ENCODE results near the gene TMA7B.

The TMA7B gene

DNA sequence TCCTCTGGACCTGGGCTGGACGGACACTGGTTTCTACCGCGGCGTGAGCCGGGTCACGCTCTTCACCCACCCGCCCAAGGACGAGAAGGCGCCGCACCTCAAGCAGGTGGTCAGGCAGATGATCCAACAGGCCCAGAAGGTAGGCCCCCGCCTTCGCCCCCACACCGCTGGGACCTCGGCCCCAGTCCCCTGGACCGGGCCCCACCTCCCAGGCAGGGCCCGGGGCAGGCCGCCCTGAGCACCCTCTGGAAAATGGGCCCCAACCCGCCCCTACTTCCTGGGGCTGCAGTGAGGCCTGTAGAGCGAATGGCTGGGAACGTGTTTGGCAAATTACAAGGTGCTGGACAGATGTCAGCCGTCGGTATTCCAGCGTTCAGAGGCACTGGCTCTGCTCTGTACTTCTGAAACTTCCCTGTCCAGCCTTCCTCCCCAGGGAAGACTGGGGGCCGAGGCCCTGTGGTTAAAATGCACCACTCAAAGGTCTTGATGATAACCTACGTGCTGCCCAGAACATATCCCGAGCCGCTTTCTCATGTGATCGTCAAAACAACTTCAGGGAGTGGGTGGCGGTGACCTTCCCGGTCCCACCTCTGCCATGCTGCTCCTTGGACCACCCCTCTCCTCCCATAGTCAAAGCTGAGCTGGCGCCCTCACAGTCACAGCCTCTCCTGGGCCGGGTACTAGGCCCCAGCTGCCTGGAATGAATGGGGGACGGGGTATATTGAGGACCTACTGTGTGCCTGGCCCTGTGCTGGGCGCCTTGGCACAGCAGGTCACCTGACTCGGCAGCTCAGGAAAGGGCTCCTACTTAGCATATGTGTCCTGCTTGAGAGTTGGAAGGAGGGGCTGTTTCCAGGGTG is 35.4 kb downstream of the TMA7B start:
- Histone ChIP-seq H3K4me3 (ENCODE audit: low read depth, low read length) (no peak overlapping the region), H3K27me3 (no peaks in the 10 kb centered on the region), H3K9me3 (no peaks in the 10 kb centered on the region), H3K4me1 (peaks cover 16% of the 10 kb centered on the region), H3K36me3 (no peaks in the 10 kb centered on the region)
- TF ChIP-seq, protein P1, sequence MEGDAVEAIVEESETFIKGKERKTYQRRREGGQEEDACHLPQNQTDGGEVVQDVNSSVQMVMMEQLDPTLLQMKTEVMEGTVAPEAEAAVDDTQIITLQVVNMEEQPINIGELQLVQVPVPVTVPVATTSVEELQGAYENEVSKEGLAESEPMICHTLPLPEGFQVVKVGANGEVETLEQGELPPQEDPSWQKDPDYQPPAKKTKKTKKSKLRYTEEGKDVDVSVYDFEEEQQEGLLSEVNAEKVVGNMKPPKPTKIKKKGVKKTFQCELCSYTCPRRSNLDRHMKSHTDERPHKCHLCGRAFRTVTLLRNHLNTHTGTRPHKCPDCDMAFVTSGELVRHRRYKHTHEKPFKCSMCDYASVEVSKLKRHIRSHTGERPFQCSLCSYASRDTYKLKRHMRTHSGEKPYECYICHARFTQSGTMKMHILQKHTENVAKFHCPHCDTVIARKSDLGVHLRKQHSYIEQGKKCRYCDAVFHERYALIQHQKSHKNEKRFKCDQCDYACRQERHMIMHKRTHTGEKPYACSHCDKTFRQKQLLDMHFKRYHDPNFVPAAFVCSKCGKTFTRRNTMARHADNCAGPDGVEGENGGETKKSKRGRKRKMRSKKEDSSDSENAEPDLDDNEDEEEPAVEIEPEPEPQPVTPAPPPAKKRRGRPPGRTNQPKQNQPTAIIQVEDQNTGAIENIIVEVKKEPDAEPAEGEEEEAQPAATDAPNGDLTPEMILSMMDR (IDR thresholded peaks at IDR 0.05; ENCODE audit: low read depth, low read length): no peak
- no peak for DNase-seq

DNA sequence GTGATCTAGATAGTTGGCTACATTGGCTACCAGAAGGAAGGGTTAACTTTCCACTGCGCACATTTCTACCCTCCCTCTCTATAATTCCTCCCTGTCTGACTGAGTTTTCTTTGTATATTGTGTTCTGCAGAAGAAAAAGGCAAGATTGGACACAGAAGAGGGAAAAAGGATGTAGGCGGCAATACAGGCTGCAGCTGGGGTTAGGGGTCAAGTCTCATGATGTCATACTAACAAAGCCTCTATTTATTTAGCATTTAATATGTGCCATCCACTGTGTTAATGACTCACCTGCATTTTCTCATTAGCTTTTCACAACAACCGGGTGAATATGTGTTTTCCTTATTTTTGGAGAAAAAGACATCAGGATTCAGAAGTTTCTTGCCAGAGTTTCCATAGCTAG is 36.5 kb downstream of the TMA7B start:
- H3K36me3 ChIP-seq: no peaks in the 10 kb centered on the region
- H3K4me3 ChIP-seq (ENCODE audit: low read depth, low read length): no peak overlapping the region
- no peaks in the 10 kb centered on the region for H3K9me3 ChIP-seq
- peaks cover 16% of the 10 kb centered on the region for H3K4me1 ChIP-seq
- H3K27me3 ChIP-seq: no peaks in the 10 kb centered on the region
- TF ChIP-seq, protein P1 (IDR thresholded peaks at IDR 0.05; ENCODE audit: low read depth, low read length): no peak
- DNase-seq: no peak

DNA sequence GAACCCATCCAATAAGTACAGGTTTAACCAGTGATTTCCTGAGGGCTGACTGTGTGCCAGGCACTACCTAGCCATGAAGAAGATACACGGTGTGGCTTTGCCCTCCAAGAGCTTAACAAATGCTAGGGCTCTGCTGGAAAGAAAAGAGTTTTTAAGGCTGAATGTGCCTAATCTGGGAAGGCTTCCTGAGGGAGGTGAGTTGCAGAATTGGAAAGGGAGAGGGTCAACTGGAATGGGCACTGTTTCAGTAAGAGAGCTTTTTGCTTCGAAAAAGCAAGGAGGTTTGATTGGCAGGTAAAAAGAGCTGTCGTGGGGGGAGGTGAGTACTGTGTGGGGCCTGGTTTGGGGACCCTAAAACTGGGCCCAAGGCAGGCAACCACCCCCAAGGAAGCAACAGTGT is 37.2 kb downstream of the TMA7B start:
- no peak for DNase-seq
- Histone ChIP-seq H3K27me3 (no peaks in the 10 kb centered on the region), H3K4me3 (ENCODE audit: low read depth, low read length) (no peak overlapping the region), H3K36me3 (no peaks in the 10 kb centered on the region), H3K9me3 (no peaks in the 10 kb centered on the region), H3K4me1 (peaks cover 16% of the 10 kb centered on the region)
- TF ChIP-seq, protein P1 (IDR thresholded peaks at IDR 0.05; ENCODE audit: low read depth, low read length): no peak

DNA sequence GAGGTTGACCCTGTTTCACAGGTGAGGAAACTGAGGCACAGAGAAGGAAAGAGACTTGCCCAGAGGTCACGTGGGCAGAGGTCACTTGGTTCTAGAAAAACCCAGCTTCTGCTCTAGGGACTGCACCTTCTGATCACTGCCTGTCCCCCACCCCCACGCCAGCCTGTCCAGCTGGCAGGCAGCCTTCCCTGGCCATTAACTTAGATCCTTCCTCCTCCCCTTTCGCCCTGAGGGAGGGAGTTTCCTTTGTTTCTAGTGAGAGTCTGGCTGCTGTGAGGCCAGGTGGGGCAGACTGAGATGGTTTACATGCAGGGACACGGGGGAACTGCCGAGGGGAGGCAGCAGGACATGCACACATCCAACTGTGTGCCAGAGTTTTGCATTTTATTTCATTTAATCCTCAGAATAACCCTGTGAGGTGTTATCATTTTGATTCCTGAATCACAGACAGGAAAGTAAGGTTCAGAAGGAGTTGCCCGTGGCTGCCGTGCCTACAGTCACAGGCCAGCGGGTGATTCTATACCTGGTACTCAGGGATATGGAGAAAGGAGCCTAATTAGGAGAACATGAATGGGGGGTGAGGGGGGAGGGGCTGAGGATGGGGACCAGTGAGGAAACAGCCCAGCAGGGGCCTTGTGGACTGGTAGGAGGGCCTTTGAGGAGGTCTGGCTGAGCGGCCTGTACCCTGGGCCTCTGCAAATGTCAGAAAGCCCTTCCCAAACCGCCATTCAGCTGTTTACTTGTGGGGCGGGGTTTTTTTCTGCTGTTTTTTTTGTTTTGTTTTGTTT is 37.9 kb downstream of the TMA7B start:
- Histone ChIP-seq H3K9me3 (no peaks in the 10 kb centered on the region), H3K27me3 (no peaks in the 10 kb centered on the region), H3K36me3 (no peaks in the 10 kb centered on the region), H3K4me1 (peaks cover 16% of the 10 kb centered on the region), H3K4me3 (ENCODE audit: low read depth, low read length) (no peak overlapping the region)
- TF ChIP-seq, protein P1 (IDR thresholded peaks at IDR 0.05; ENCODE audit: low read depth, low read length): no peak
- DNase-seq: peak; percentile 81

DNA sequence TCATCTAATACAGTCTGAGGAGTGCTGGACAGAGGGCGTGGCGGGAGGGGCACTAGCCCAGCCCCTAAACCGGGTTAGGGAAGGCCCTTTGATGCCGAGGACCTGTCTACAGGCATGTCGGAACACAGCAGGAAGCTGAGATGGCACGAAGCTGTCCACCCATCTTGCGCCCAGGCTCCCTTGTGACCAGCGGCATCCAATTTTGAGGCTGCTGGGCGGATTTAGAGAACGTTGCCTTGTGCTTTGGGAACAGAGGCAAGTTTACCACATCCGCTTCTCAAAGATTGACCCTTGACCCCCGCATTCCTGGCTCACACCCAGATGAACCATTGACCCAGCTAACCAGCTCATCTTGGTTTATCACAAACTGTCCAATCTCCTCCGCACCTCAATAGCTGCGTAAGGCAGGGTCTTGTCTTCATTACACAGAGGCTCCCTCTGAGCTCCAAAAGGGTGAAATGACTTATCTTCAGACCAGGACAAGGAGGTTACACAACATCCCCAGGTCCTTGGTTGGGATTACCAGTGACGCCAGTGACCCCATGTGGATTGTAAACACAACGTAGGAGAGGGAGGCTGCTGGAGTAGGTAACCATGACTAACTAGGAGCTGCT is 39.1 kb downstream of the TMA7B start:
- no peaks in the 10 kb centered on the region for H3K27me3 ChIP-seq
- peaks cover 16% of the 10 kb centered on the region for H3K4me1 ChIP-seq
- DNase-seq: no peak
- TF ChIP-seq, protein P1 (IDR thresholded peaks at IDR 0.05; ENCODE audit: low read depth, low read length): no peak
- H3K9me3 ChIP-seq: no peaks in the 10 kb centered on the region
- H3K4me3 ChIP-seq (ENCODE audit: low read depth, low read length): no peak overlapping the region
- no peaks in the 10 kb centered on the region for H3K36me3 ChIP-seq
